AG09309 (cell line): ENCODE results near the gene ZCCHC24.
A peak's percentile ranks its signal among the peaks of the same experiment; 100 is the strongest.

Source experiments
- DNase-seq: peaks from one replicate; pipeline ENCODE4 v3.0.0-alpha.2; 2010; ENCODE audit warnings: low read depth
- H3K4me3 ChIP-seq: 2 replicates; pipeline ENCODE4 v1.5.1; 2011; ENCODE audit warnings: mild to moderate bottlenecking, low read depth, low read length, moderate library complexity; ENCODE audit not compliant: control insufficient read depth
- CTCF ChIP-seq: IDR thresholded peaks from 2 replicates; pipeline ENCODE4 v1.5.1; 2011; ENCODE audit warnings: mild to moderate bottlenecking, low read depth, low read length, inconsistent platforms; ENCODE audit not compliant: insufficient read depth, control insufficient read depth; ENCODE audit errors: missing control alignments

ZCCHC24 gene

GRCh38 chr10:79443338-79444198, 1.9 kb downstream of the ZCCHC24 start:
- no peak for DNase-seq
- H3K4me3 ChIP-seq, result peak overlapping the region; percentile 80
- no peak for TF ChIP-seq CTCF

- no peak for TF ChIP-seq CTCF
- no peak for DNase-seq
- H3K4me3 ChIP-seq, result peak overlapping the region; percentile 11; the same call in 1 of the 2 replicates
Observed at GRCh38 chr10:79442171-79443040, 3.0 kb downstream of the ZCCHC24 start.

- H3K4me3 ChIP-seq, result no peak overlapping the region
- no peak for DNase-seq
- TF ChIP-seq CTCF, result no peak
Observed at GRCh38 chr10:79441433-79441832, 4.0 kb downstream of the ZCCHC24 start.

- TF ChIP-seq CTCF, result no peak
- DNase-seq, result no peak
- no peak overlapping the region for H3K4me3 ChIP-seq
Observed at GRCh38 chr10:79440281-79440680, 5.1 kb downstream of the ZCCHC24 start.

- DNase-seq, result no peak
- no peak overlapping the region for H3K4me3 ChIP-seq
- no peak for TF ChIP-seq CTCF
Observed at GRCh38 chr10:79438699-79439085, 6.7 kb downstream of the ZCCHC24 start.

GRCh38 chr10:79438021-79438698, 7.3 kb downstream of the ZCCHC24 start:
- H3K4me3 ChIP-seq, result no peak overlapping the region
- no peak for DNase-seq
- peak; percentile 22 for TF ChIP-seq CTCF
